Measurements from ENCODE around the gene LAMA3.

- TF ChIP-seq, protein P1, sequence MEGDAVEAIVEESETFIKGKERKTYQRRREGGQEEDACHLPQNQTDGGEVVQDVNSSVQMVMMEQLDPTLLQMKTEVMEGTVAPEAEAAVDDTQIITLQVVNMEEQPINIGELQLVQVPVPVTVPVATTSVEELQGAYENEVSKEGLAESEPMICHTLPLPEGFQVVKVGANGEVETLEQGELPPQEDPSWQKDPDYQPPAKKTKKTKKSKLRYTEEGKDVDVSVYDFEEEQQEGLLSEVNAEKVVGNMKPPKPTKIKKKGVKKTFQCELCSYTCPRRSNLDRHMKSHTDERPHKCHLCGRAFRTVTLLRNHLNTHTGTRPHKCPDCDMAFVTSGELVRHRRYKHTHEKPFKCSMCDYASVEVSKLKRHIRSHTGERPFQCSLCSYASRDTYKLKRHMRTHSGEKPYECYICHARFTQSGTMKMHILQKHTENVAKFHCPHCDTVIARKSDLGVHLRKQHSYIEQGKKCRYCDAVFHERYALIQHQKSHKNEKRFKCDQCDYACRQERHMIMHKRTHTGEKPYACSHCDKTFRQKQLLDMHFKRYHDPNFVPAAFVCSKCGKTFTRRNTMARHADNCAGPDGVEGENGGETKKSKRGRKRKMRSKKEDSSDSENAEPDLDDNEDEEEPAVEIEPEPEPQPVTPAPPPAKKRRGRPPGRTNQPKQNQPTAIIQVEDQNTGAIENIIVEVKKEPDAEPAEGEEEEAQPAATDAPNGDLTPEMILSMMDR (IDR thresholded peaks at IDR 0.05; ENCODE audit: extremely low read depth in 1 of 2, insufficient read depth in 1 of 2, low read depth in 1 of 2, low read length in 2 of 2), result no peak
- no peak for TF ChIP-seq MAX (IDR thresholded peaks at IDR 0.05; ENCODE audit: insufficient read depth, insufficient read length)
- TF ChIP-seq EZH2 (IDR thresholded peaks at IDR 0.05; ENCODE audit: borderline replicate concordance, low read depth, low read length, severe bottlenecking), result no peak
- TF ChIP-seq POLR2A (IDR thresholded peaks at IDR 0.05; ENCODE audit: low read depth, low read length), result no peak
- peak; percentile 55 for TF ChIP-seq JUN (IDR thresholded peaks at IDR 0.05; ENCODE audit: borderline replicate concordance, insufficient read depth, insufficient read length, low read depth)
- TF ChIP-seq GATA2 (IDR thresholded peaks at IDR 0.05; ENCODE audit: insufficient read depth, insufficient read length, low read depth, low read length), result no peak
- no peak for TF ChIP-seq POLR2AphosphoS5 (IDR thresholded peaks at IDR 0.05; ENCODE audit: insufficient read depth, low read depth, low read length)
These were observed 148.3 kb downstream of the LAMA3 start for GRCh38 chr18:23837591-23837990.

All from endothelial cell of umbilical vein (primary cell).